ENCODE results near the gene HOXD4.

HOXD4 gene

DNA sequence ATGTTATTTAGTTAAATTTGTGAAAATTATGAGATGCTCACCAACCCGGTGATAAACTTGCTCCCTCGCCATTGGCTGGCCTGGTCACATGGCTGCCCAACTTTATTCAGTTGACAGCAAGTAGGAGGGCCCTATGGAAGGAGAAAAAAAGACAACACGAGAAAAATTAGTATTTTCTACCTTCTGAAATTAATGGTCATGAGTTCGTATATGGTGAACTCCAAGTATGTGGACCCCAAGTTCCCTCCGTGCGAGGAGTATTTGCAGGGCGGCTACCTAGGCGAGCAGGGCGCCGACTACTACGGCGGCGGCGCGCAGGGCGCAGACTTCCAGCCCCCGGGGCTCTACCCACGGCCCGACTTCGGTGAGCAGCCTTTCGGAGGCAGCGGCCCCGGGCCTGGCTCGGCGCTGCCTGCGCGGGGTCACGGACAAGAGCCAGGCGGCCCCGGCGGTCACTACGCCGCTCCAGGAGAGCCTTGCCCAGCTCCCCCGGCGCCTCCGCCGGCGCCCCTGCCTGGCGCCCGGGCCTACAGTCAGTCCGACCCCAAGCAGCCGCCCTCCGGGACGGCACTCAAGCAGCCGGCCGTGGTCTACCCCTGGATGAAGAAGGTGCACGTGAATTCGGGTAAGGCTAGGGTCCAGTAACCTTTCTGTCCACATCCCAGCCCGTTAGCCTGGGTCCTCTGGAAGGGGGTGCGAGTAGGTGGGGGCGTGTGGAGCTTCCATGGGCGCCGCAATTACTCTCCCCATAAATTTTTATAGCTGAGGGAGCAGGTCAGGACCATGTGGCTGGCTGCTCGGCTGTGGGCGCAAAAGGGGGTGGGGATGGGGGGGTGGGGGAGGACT lies at the start of gene HOXD4:
Gene HOXD4 (plus strand): TSS at position 109 of the 846 bp plus-strand sequence. CDS start 84 bp downstream, at position 193.
- DNase-seq (ENCODE audit: low spot score): no peak

DNA sequence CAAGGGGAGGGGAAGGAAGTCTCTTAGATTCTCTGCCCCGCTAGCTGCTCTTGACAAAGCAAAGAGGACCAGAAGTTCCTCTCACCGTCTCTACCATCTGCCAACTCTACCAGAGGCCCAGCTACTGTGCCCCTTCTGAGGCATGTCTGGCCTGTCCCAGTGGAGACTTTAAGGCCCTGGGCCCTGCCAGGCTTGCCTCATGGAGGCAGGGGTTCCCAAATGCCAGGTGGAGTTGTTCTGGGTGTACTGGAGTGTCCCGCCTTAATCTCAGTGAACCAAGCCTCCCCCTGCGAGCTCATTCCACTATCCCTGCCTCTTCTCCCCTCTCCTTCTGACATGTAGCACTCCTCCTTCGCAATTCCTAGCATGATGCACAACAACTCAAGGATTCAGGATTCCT lies 49.5 kb upstream of the HOXD4 start:
- DNase-seq (ENCODE audit: low spot score): no peak

DNA sequence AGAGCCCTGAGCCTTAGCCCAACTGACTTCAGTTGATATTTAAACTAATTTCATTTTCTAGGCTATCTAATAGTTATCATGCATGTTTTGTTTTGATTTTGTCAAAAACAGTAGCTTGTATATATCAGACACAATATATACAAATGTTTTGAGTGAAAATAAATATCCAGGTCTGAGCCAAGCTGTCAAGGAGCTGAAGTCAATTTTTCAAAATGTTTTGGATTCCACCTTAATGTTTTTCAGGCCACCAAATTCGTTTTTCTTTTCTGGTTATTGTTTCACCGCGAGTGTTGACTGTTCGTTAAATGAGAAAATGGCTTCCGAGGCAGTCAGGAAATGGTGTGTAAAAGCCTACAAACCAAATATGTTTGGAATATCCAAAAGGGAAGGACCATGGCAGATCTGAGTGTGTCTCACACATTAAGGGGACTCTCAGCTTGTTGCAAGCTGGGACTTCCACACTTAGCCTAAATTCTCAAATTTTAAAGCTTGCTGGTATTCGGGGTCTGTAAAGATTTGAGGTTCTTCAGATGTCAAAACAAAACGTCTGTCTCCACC lies 49.0 kb upstream of the HOXD4 start:
- no peak for DNase-seq (ENCODE audit: low spot score)

DNA sequence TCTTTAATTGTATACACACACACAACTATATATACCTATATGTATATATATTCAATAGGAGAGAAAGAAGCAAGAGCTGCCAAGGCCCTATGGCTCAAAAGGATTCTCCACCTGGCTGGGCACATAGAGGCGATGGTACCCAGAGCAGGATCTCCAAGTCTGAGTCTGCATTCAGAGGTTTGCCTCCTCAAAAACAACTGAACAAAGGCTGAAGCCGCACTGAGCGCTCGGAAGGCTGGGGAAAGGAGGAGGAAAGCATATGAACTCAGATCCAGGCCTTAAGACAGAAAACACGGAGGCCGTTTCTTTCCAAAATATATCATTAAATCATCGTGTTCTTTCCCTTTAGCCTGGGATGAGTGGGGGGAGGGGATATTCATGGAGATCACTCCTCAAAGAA lies 48.2 kb upstream of the HOXD4 start:
- no peak for DNase-seq (ENCODE audit: low spot score)

DNA sequence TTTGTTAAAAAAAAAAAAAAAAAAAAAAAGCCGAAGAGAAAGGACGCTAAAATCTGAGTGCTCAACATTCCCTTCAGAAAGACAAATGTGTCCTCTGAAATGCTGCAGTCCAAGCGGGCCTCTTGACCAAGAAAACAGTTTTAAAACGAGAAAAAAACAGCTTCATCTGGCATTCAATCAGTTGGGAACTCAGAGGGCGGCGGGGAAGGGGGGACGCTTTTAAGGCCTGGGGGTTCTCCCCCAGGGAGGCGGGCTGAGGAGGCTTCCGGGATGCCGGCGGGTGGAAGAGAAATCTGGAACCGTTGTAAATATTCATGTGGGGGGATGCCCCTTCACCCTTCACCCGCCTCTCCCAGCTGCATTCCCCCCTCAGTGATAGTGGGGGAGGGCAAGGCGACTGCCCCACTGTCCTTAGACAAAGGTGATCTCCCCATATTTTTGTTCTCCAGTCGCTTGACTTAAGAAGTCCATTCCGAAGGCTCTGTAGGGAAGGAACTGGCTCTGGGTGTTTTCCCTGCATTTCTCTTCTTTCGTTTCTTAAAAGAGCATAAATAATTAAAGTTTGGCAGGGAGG lies 47.5 kb upstream of the HOXD4 start:
- no peak for DNase-seq (ENCODE audit: low spot score)

DNA sequence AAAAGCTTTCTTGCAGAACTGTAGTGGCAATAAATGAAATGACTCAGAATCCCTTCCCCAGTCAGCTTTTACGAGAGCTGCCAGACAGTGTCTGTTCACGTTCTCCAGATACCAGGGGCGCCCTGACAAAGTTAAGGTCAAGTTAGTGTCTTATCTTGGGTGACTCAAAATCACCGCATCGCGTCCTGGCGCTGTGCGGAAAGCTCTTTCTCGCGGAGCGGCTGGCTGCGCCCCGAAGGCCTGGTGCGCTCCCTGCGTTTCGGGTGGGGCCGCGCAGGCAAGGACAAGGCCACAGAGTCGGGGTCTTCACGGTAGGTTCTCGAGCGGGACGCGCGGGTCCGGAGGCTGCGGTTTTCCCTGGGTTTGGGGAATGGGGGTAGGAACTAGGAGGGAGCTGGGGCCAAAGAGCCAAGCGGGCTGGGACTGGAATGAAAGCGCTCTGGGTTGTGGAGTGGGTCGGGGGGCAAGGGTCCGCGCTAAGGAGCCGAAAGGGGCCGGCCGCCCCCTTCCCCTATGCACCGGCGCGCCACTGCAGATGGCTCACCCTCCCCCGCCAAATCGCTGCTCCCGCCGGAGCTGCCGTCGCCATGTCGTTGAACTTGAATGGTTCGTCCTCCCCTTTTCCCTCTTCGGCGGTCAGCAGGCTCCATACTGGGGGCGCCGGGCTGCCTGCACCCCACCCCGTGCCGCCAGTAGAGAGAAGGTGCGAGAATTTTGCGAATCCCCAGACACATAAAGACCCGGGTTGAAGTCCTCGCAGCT lies 46.9 kb upstream of the HOXD4 start:
- DNase-seq (ENCODE audit: low spot score): peak; percentile 54

DNA sequence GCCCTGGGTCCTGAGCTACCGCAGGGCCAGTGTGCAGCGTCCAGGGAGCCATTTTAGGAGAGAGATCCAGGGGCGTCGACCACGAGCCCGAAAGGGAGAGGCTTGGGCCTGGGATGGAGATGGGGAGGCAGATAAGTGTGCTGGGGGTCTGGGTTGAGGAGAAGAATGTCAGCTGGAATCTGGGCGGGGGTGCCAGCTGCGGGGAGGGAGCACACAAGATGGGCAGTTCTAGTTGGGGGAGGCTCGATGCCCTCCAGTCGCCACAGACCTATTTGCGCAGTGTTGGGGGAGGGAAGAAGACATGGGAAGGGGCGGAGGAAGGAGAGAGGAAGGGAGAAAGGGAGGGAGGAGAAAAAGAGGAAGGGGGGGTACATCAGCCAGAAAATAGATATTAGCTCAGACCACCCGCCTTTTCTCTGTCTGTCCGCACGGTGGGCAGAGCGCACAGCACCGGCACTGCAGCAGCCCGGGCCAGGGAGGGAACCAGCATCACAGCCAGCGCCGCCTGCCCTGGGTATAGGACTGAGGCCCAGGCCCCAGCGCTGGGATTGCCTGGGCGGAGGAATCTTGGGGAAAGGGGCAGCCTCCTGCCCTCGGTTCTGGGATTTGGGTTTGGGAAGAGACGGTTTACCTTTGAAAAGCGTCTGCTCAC lies 46.1 kb upstream of the HOXD4 start:
- DNase-seq (ENCODE audit: low spot score): no peak

DNA sequence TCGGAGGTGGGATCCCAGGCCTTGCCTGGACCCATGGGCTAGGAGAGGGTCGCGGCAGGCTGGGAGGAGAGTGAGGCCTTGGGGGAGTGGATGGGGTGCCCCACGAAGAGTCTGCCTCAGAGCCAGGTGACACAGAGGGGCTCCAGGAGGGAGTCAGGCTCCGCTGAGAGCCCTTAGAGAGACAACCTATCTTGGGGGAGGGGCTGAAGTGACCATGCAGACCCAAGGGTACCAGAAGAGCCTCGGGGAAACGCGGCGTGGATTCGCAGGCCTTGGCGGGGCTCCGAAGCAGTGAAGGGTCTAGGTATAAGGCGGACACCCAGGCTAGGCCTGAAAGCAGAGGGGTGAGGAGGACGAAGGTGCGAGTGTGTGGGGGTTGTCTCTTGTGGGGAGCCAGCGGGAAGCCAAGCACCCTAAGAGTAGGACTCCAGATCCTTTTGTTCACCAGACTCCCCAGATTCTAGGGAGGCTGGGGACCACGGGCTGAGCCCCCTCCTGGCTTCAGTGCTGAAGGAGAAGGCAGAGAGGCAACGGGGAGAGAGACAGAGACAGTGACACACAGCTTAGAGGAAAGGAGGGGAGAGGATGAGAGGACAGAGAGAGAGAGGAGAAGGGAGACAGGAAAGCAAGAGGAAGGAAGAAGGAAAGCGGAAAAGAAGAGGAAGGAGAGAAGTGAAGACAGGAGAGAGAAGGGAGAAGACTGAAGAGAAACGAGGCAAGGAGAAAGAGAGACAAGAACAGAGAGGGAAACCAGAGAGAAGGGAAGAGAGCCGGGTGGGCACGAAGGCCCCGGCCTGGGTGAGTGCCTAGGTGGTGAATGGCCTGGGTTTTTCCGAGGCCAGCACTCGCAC lies 45.4 kb upstream of the HOXD4 start:
- DNase-seq (ENCODE audit: low spot score): no peak

DNA sequence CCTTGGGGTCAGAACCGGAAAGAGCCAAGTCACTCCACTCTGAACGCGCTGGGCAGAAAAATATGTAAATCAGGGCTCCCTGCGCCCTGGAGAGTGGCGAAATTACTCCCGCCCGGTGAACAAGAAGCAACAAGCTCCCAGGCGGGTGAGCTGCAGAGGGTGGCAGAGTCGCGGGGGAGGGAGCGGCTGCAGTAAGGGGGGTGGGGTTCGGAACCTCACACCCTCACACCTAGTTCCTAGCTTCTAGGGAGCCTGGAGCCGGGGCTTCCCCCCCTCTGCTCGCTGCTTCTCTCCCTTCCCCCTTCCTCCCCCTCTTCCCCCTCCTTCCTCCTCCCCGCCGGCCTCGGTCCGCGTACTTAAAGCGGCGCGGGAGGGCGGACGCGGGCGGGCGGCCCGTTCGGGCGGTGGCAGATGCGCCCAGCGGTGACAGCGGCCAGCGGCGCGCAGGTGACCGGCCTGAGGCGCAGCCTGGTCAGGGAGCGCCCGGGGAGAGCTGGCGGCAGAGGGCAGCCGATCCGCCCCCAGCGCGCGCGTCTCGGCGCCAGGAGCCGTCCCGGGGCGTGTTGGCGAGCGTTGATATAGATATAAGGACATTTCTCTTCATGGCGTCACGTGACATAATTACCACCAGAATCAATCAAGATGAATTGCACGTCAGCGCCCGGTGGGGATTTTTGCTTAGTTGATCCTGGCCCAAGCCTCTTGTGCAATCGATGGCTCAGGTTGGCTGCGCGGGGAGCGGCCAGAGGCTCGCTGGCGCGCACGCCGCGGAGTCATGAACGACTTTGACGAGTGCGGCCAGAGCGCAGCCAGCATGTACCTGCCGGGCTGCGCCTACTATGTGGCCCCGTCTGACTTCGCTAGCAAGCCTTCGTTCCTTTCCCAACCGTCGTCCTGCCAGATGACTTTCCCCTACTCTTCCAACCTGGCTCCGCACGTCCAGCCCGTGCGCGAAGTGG lies 44.5 kb upstream of the HOXD4 start, which contains the start of gene HOXD11:
Gene HOXD11 (plus strand): TSS at position 700 of the 959 bp plus-strand sequence. CDS start 76 bp downstream, at position 776.
- DNase-seq (ENCODE audit: low spot score): no peak

DNA sequence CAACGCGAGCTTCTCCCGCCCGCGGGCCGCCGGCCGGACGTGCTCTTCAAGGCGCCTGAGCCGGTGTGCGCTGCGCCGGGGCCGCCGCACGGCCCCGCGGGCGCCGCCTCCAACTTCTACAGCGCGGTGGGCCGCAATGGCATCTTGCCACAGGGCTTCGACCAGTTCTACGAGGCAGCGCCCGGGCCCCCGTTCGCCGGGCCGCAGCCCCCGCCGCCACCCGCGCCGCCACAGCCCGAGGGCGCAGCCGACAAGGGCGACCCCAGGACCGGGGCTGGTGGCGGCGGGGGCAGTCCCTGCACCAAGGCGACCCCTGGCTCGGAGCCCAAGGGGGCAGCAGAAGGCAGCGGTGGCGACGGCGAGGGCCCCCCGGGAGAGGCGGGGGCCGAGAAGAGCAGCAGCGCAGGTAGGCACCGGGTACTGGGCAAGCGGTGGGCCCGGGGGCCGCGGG lies 43.6 kb upstream of the HOXD4 start:
- DNase-seq (ENCODE audit: low spot score): no peak

DNA sequence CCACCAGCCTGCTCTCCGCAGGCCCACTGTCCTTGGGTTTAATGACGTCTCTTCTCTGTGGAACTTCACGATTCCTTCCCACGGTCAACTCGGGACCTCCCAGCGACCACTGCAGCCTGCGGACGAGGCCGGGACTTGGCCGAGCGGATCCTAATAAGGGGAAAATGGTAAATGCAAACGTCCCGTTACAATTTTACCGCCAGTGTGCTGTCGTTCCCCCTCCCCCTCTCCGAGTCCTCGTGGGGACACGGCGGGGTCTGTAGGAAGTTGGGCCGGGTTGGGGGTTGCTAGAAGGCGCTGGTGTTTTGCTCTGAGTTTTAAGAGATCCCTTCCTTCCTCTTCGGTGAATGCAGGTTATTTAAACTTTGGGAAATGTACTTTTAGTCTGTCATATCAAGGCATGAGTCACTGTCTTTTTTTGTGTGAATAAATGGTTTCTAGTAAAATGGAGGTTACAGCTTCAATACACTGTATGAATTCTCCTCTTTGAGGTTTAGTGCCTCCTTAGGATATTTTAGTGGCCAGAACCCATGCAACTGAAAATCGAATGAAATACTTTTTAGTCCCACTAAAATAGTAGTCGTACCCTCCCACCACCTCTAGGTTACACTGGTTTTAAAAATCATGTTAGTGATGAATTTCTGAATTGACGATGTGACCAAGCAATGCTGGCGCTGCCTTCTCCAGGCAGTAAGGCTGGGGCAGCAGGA lies 42.0 kb upstream of the HOXD4 start:
- DNase-seq (ENCODE audit: low spot score): no peak

DNA sequence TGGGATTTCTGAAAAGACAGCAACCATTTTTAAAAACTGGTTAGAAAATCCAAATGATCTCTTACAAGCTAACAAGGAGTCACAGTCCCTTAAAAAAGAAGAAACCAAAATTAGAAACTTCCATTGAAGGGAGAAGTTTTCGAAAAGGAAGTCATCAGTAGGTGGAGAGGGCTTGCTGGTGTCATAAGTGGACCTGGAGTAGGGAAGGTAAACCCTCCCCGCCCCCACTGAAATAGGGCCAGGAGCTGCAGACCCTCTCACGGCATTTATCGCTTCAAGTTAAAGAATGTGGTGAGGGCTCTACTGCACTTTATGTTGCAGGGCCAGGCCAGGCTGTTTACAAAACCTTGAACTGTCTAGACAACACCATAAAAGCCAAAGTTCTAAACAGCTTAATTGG lies 41.4 kb upstream of the HOXD4 start:
- no peak for DNase-seq (ENCODE audit: low spot score)

DNA sequence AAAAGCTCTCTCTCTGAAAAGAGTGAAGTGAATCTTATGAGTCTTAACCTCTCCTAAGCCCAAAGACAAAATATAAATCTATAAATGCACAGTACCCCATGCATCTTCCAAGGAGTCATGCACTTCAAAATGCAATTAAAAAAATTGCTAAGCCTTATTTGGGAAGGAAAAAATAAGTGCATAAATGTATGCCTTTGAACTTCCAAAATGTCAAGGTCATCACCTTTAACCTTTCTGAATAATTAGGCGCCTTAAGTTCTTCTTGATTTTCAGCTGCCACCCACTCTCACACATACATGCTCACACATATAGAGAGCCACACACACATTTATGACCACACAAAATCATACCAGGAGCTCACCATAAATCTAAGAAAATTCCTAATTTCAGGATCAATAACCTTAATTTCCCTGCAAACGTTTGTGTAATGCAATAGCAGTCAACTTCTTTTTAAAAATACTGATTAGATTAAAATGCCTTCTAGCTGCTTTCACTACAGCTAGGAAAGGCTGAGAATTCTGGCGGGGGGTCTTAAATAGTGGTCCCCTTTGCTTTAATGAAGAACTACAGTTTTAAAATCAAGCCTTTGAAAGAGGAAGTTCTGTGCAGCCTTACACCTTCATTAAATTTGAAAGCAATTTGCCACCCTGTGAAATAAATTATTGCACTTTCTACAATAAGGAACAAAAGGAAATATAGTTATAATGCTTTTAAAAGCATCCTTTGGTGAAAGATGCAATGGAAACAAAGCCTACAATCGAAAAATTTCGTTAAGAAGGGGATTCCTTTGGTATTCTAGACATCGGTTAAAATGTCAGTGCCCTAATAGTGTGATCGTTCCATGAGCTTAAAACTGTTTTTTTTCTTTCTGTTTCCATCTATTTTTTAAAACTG lies 40.7 kb upstream of the HOXD4 start:
- DNase-seq (ENCODE audit: low spot score): no peak

DNA sequence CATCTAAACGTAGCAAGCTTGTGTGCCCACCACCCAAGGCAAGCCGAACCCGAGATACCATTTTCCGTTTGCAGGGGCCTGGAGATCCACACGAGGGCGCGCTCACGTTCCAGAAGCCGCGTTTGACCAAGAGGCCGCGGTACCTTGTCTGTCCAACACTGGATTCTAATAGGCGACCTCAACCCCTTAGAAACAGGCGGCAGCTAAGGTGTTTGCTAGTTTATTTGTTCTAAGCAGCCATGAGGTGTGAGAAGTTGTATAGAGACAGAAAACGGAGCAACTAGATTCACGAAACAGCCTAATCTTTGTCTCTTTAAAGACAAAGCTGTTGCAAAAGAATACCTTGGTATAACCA lies 40.1 kb upstream of the HOXD4 start:
- DNase-seq (ENCODE audit: low spot score): no peak

DNA sequence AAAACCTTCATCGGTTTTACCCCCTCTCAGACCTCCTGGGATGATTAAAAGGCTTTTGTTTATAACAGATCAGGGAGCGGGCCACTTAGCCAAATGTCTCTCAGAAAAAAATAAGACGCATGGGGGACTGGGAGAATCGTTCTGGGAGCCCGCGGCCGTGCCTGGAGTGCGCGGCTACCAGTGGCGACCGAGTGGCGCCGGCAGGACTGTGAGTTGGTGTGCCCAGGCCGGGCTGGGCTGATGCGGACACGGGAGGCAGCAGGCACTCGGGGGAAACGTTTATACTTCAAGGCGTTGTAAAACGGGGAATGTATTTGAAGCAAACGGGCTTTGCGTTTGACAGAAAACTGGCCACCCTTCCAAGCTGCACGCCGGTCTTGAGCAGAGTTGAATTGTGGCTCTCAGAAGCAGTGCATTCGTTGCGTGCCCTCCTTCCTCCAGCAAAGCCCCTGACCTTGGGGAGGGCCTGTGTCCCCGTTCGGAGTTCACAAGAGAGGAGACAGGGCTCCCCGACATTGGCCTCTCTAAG lies 39.4 kb upstream of the HOXD4 start:
- no peak for DNase-seq (ENCODE audit: low spot score)

DNA sequence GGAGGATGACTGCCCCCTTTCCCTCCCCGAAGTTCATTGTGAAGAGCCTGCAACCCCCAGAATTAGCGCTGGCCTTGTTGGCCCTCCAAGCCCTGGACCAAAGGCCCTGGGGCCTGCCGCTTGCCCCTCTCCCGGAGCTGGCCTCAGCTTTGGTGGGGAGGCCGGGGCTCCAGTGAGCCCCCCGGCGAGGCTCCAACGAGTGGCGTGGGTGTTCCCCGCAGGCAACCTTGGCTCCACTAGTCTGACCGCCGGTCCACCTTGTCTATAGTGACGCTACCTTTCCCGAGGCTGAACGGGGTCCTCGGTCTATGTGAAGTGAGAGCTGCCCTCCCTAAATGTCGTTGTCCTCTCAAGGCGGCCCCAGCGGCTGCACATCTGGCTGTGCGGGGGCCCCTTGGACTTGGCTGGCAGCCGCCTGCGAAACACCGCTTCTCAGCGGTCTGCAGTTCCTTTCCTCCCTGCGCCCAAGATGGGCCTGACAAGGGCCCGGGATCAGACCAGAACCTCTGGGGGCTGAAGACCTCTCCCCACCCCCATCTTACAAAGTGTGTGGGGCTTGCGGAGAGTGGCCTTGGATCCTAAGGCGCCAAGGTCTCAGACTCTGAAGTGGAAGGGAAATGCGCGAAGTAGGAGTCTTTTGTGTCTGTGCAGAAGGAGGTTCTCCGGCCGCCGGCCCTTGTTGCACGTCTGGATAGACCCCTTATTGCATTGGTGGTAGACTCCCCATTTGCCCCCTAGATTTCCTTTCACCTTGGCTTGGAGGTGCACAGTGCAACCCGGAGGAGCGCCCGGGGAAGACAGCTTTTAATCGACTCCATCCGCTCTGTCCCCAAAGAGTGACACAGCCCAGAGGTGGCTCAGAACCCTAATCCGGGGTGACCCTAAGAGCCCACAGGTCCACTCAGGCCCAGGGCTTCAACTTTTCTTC lies 38.7 kb upstream of the HOXD4 start:
- DNase-seq (ENCODE audit: low spot score): no peak
